A204.1 (cell line): ENCODE data around the gene PIGC.

ENCODE experiments used
- FAIRE-seq: peaks from 2 replicates; lab custom pipeline; 2012; peaks lifted over from hg19 to GRCh38; lab: Jason Lieb, UNC

PIGC gene

DNA sequence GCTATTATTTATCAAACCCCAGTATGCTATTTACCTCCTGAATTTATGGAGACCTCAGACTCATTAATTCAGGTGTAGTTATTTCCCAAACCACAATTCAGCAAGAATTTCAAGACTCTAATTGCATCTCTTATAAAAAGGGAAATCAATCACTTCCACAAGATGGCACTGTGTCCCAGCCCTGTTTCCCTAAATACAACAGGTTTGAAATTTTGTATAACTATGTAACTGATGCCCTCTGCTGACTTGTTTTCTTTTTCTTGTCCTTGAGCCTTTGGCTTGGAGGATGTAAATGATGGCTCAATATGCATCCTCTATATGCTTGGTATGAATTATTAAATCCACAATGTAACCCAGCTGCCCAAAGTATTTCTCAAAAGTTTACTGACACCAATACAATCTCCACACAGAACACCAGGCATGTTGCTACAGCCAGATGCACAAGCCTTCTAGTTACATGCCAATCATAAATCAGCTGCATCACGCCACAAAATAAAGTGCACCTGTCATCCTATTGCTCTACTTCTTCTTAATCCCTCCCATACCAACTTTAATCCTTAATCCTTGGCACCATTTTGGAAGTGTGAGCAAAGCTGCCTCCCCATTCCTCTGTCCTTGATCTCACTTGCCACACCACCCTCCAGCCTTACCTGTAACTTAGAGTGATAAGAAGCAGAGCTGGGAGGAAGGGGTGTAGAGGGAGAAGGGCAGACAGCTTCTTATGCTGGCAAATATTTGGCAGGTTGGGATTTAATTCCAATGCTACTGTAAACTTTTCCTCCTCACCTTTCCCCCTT lies 14.3 kb downstream of the PIGC start:
- peak; percentile 98 for FAIRE-seq

- no peak for FAIRE-seq
Measured at GRCh38 chr1:172427191-172427590, 16.7 kb downstream of the PIGC start.

GRCh38 chr1:172425339-172425738 lies 18.5 kb downstream of the PIGC start:
- FAIRE-seq, result no peak

DNA sequence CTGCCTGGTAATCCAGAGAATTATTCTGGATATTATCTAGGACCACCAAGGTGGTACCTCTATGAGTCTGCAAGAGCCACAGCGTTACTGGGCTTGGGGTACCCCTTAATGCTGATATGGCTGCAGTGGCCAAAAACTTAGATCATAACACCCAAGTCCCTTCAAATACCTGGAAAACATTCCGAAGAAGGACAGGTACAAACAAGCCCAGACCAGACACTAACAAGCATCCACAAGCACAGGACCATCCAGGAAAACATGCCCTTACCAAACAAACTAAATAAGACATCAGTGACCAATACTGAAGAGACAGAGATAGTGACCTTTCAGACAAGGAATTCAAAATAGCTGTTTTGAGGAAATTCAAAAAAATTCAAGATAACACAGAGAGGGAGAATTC lies 20.5 kb downstream of the PIGC start:
- no peak for FAIRE-seq

GRCh38 chr1:172421974-172422604 lies 21.8 kb downstream of the PIGC start:
- no peak for FAIRE-seq

- peak; percentile 73 for FAIRE-seq
Measured at GRCh38 chr1:172420385-172420784, 23.5 kb downstream of the PIGC start, which contains the start of gene C1orf105. TSS of gene C1orf105 (plus strand) at chr1:172420685. CDS start at chr1:172420886, 201 bp downstream.

GRCh38 chr1:172417557-172417956 lies 26.3 kb downstream of the PIGC start:
- peak; percentile 96 for FAIRE-seq

GRCh38 chr1:172416496-172417035 lies 27.3 kb downstream of the PIGC start:
- no peak for FAIRE-seq

DNA sequence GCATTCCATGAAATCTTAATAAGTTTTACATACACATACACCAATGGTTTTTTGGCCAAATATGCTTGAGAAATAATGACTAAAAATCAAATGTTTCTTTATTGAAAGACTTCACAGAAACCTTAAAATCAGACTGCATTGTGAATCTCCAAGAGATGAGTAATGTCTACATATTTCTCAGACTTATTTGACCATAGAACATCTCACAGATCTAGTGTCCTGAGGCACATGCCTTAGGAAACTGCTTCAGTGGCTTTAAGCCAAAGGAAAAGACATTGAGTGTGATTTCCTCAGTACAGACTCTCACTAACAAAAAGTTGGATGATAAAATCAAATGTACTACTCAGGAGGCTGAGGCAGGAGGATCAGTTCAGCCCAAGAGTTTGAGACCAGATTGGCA lies 29.5 kb downstream of the PIGC start:
- FAIRE-seq, result no peak

- FAIRE-seq, result no peak
Measured at GRCh38 chr1:172411791-172412338, 32.0 kb downstream of the PIGC start.

GRCh38 chr1:172410027-172410426 lies 33.8 kb downstream of the PIGC start:
- FAIRE-seq, result no peak

DNA sequence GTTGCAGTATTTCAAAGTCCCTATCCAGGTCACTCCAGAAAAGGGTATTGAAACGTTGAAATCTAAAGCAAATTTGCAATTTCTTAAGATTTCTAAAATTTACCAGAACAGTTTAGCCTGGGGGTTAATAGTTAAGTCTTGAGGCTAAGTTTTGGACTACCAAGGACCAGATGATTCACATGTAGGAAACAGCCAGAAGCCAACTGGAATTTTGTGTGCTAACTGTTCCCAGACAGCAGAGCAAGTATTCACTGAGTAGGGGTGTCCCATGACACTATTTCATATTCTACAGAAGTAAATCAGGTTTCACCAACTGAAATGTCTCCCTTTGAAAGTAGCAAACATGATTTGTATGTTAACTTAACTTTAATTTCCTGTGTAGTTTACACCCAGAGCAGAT lies 34.9 kb downstream of the PIGC start:
- no peak for FAIRE-seq

DNA sequence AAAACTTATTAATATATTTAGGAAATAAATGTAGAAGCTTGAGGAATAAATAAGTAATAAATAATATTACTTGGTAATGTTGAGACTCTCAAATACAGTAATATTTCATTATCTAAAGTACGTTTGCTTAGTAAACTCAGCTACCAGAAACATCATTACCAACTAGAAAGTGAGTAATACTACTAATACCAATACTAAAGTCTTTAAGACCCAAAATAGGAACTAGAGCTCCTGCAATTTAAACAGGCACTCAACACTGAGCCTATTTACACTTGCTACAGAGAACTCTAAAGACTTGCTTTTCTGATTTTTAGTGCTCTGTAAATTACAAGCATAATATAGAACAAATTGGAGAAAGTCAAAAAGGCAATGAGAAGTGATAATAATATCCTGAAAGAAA lies 36.9 kb downstream of the PIGC start:
- FAIRE-seq, result no peak

- no peak for FAIRE-seq
Measured at GRCh38 chr1:172405912-172406311, 38.0 kb downstream of the PIGC start.

DNA sequence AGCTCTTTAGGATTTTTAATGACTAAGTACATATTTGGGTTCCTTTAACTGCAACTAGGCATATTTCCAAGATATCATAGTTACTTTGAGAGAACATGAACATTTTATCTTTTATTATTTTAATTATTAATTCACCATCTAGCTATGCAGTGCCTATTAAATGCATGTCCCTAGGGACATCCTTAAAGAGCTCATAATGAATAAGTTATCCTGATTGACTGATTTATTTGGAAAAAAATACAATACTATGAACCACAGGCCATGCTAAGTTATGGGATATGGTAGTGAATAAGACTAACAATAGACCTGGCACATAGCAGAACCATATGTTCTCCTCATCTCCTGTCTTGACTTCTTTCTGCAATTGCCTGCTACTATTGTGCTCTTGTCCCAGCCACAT lies 39.7 kb downstream of the PIGC start:
- no peak for FAIRE-seq

DNA sequence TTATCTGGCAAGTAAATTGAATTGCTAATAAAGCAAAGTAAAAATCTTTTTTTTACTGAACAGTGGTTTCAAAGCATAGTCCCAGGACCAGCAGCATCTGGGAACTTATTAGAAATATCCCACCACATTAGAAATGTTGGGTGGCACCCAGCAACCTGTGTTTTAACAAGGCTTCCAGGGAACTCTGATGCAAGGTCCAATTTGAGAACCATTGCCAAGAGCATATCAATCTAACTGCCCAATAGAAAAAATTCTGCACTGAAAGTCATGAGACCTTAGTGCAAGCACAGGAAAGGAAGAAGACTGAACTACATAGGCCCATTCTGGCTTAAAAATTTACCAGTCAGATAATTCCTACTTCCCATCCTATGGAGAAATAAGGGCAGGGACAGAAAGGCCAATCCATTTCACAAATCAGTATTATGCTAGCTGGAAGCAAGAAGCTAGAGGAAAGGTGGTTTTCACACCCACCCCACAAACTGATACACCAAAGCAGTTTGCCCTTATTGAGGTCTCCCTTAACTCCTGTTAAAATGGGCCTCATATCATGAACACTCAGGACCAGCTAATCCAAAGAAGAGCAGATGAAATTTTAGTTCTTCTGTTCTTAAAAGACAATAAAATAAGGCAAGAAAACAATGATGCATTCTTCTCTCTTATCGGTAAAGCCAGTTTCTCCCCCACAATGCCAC lies 40.8 kb downstream of the PIGC start:
- FAIRE-seq, result peak; percentile 34

GRCh38 chr1:172401892-172402291 lies 42.0 kb downstream of the PIGC start:
- no peak for FAIRE-seq

DNA sequence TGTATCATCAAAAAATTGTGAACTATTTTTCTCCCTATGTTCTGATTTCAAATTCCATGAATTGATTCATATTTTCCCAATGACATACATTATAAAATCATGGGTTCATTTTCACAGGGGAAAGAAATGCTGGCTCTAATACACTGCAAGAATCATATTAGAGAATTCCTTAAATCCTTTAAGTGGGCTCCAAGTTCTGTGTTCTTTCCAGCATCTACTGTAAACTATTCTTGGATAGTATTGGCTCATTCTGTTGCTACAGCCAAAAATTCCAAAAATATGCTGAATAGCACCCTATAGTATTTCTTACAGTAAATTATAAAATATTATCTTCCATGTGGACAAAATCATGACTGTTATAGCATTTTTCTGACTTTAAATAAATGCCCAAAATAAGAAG lies 42.4 kb downstream of the PIGC start:
- no peak for FAIRE-seq

DNA sequence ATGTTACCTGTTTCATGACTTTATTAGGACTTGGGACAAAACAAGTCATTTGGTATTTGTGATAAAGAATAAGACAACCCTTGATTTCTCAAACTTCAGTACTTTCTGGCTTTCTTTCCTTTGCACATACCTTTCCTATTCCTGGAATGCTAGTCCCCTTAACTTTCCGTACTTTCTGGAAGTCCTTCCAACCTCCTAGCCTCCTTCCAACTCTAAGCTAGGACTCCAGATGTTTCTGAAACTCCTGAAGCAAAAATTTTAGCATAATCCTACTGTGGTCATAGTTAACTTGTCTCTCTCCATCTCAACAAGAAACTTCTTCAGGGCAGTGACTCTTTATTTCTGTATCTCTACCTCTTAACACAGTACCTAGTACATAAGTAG lies 43.2 kb downstream of the PIGC start:
- no peak for FAIRE-seq

DNA sequence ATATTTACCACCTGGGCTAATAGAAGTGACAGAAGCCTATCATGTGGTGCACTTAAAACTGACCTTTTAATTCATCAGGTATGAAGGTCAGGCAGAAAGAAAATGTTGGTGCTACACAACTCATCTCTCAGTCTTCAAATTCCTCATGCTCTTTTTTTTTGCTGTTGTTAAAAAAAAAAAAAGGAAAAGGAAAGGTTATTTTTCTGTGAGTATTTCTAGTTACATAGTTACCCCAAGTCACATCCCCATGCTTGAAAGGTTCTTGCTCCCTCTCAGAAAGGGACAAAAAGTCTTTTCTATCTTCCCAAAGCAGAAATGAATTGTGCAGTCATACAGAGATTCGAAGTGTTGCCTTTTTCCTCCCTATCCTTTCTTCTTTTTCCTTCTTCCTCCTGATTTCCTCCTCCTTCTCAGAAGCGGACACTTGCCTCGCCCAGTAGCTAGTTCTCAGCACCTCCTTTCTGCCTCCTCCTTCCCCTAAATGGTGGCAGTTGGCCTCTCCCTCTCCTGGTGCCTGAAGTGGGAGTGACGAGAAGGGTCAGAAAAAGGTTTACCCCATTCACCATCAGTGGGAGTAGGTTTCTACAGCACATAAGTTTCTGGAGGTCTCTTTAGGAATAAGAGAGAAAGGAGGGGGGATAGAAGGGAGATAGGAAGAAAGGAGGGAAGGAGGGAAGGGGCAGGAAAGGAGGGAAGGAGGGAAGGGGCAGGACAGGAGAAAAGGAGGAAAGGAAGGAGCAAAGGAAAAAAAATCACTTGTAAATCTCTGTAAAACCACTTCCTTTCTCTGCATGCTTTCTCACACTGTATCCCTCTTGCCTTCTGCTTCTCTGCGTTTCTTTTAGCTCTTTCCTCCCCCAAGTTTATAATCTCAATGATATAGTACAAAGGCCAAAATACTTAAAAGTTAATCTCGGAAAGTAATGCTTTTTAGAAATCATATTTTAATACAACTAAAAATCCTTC lies 43.8 kb downstream of the PIGC start:
- FAIRE-seq, result no peak

DNA sequence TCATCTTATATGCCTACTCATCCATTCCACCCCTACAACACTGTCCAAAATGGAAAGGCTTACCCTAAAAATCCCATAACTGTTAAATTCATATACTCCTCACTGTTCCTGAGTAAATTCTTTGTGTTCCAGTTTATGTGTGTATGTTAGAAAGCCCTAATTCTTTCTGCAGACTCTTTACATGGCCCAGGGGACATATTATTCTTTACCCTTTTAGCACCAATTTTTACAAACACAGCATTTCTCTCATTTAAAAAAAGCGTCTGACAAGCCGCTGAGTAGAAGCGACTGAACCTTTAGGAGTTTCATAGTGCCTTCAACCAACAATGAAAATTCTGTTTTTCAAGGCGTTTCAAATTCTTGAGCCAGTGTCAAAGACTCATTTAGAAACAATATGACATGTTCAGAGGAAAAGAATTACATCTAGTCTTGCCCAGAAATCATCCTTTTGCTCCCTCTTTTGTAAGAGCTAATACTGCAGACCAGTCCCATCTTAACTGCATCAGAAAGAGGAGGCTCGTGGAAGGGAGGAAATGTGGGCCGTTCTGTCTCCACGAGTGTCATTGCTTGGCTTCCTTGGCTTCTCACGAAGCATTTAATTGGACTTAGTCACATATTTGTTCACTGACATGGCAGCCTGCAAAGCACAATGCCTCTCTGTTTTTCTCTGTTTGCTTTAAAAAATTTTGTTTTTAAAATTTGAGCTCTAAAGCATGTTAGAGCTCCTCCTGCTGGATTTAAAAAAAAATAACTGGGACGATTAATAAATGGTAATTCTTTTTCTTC lies 44.7 kb downstream of the PIGC start:
- FAIRE-seq, result peak; percentile 100
